Spinal cord (tissue), 10 donors: Measurements from ENCODE around the gene TOR1B. TPM values are rescaled to one million over a fixed set of nuclear protein-coding genes. Genes with fewer than 3 reads are reported as not detected.
A peak's percentile ranks its signal among the peaks of the same experiment; 100 is the strongest.
"Not testable (repeated sequence)": the region's sequence is repeated elsewhere in the genome, so short reads cannot be mapped to it uniquely, and the experiment has no call there.

Experiments
- DNase-seq, 6 donors: peaks; one replicate each; pipeline versions ENCODE4 v3.0.0 to v3.0.0-alpha.2; 2013 to 2015; ENCODE audit warnings: low spot score in 6 of 6, low read depth in 4 of 6
- H3K27ac ChIP-seq: one replicate; pipeline ENCODE4 v1.5.1; 2013; ENCODE audit warnings: low read depth, low read length, control low read depth
- H3K27me3 ChIP-seq: one replicate; pipeline ENCODE4 v1.6.1; 2013; ENCODE audit warnings: low read length; ENCODE audit not compliant: control insufficient read depth, insufficient read depth
- H3K36me3 ChIP-seq: one replicate; pipeline ENCODE4 v1.6.1; 2013; ENCODE audit warnings: low read length; ENCODE audit not compliant: control insufficient read depth, insufficient read depth
- H3K4me1 ChIP-seq: one replicate; pipeline ENCODE4 v1.6.1; 2013; ENCODE audit warnings: low read length; ENCODE audit not compliant: control insufficient read depth, insufficient read depth
- H3K4me3 ChIP-seq: one replicate; pipeline ENCODE4 v1.5.1; 2013; ENCODE audit warnings: low read depth, low read length, control low read depth
- H3K9me3 ChIP-seq: one replicate; pipeline ENCODE4 v1.6.1; 2013; ENCODE audit warnings: low read length; ENCODE audit not compliant: control insufficient read depth, insufficient read depth
- WGBS: methylation state at CpG from one replicate; pipeline ENCODE4 v1.1.5; 2013; ENCODE audit warnings: missing lambda C conversion rate; ENCODE audit not compliant: insufficient coverage; 5-methylcytosine and 5-hydroxymethylcytosine counted together
- polyA plus RNA-seq, 2 donors: library from polyadenylated mRNA; unstranded; fragments of 120-200 nt; gene quantifications; one replicate each; pipeline ENCODE4 v1.2.1, GENCODE V29; 2013; ENCODE audit not compliant: insufficient read length in 2 of 2
- total RNA-seq, 2 donors: library from RNA; depleted of rRNA in 1 of 2; stranded (reverse); fragments of 120-200 nt in 1 of 2; fragments of >200 nt in 1 of 2; gene quantifications; one replicate each; pipeline versions ENCODE4 v1.2.3 to v1.2.4, GENCODE V29; 2013 to 2014
- donor health status: healthy.

The TOR1B gene
- total and polyA plus RNA-seq, 4 donors = 25.6 to 35.4 (median 28.9) TPM

DNA sequence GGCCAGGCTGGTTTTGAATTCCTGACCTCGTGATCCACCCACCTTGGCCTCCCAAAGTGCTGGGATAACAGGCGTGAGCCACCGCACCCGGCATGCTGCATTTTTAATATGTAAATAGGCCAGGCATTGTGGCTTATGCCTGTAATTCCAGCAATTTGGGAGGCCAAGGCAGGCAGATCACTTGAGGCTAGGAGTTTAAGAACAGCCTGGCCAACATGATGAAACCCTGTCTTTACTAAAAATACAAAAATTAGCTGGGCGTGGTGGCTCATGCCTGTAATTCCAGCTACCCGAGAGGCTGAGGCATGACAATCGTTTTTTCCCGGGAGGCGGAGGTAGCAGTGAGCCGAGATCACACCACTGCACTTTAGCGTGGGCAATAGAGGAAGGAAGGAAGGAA lies 18.0 kb upstream of the TOR1B start:
- not testable (repeated sequence) for H3K36me3 ChIP-seq, DNase-seq, H3K27ac ChIP-seq, H3K4me3 ChIP-seq, H3K27me3 ChIP-seq, H3K4me1 ChIP-seq, H3K9me3 ChIP-seq
- WGBS = 77% methylated on average over 11 of the region's 11 CpGs

DNA sequence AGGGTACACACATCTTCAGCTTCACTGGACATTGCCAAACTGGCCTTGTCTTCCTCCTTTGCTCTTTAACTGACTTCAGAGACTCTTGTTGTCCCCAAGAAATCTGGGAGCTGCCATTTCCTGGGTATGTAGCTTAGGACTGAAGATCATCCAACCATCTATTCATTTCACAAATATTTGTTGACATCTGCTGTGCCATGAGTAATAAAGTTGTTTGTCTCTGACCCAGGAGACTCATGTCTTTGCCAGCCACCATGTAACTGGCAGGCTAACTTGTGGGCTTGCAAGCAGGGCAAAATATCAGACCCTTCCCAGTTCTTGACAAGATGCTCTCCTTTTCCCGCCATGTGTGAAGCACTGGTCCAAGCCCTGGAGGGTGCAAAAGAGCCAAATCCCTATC lies 17.1 kb upstream of the TOR1B start:
- WGBS = no CpG with 5 or more reads among the region's 1 CpG
- H3K27ac ChIP-seq = no peak overlapping the region

DNA sequence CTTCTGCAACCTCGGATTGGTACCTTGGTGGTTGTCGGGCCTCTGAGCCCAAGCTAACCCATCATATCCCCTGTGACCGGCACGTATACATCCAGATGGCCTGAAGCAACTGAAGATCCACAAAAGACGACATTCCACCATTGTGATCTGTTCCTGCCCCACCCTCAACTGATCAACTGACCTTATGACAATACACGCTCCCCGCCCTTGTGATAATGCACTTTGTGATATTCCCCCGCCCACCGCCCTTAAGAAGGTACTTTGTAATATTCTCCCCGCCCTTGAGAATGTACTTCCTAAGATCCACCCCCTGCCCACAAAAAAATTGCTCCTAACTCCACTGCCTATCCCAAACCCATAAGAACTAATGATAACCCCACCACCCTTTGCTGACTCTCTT lies 16.5 kb upstream of the TOR1B start:
- no peak overlapping the region for H3K4me3 ChIP-seq
- peaks cover 7% of the 10 kb centered on the region for H3K27me3 ChIP-seq
- peaks cover 3% of the 10 kb centered on the region for H3K4me1 ChIP-seq
- no peak for DNase-seq
- no peaks in the 10 kb centered on the region for H3K36me3 ChIP-seq
- H3K9me3 ChIP-seq = no peaks in the 10 kb centered on the region
- WGBS = 81% methylated on average over 10 of the region's 10 CpGs
- no peak overlapping the region for H3K27ac ChIP-seq

More for the DNA sequence above, 17.1 kb upstream of the TOR1B start:
- no peak overlapping the region for H3K4me3 ChIP-seq
- H3K36me3 ChIP-seq = no peaks in the 10 kb centered on the region
- H3K27me3 ChIP-seq = peaks cover 7% of the 10 kb centered on the region
- H3K4me1 ChIP-seq = peaks cover 3% of the 10 kb centered on the region
- no peaks in the 10 kb centered on the region for H3K9me3 ChIP-seq
- DNase-seq = no peak

GRCh38 chr9:129794549-129794948 lies 8.4 kb upstream of the TOR1B start:
- Histone ChIP-seq H3K36me3 (no peaks in the 10 kb centered on the region), H3K27me3 (no peaks in the 10 kb centered on the region), H3K4me3 (no peak overlapping the region), H3K27ac (no peak overlapping the region), H3K9me3 (no peaks in the 10 kb centered on the region), H3K4me1 (peaks cover 3% of the 10 kb centered on the region)
- no peak for DNase-seq
- 93% methylated on average over 8 of the region's 8 CpGs for WGBS

- not testable (repeated sequence) for H3K4me1 ChIP-seq, H3K27me3 ChIP-seq, H3K27ac ChIP-seq, H3K9me3 ChIP-seq, DNase-seq, H3K36me3 ChIP-seq, H3K4me3 ChIP-seq
- WGBS = 100% methylated on average over 1 of the region's 2 CpGs
Observed at GRCh38 chr9:129796029-129796428, 7.0 kb upstream of the TOR1B start.

DNA sequence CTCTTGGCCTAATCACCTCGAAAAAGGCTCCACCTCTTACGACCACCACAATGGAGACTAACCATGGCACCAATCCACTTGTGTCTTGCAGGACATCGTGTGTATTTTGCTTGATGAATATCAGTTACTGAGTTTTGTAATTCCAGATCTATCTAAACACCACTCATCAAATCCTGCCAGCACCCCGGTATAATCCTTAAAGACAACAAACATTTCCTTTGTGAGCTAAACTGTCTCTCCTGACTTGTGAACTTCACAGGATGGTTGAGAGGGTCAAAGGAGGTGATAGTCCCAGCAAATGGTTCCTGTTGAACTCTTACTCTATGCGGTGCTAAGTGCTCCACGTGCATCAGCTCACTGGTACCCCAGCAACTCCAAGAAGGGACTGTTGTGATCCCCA lies 4.0 kb upstream of the TOR1B start:
- Histone ChIP-seq H3K4me1 (peaks cover 6% of the 10 kb centered on the region), H3K4me3 (no peak overlapping the region), H3K27ac (no peak overlapping the region), H3K27me3 (no peaks in the 10 kb centered on the region), H3K36me3 (no peaks in the 10 kb centered on the region), H3K9me3 (no peaks in the 10 kb centered on the region)
- DNase-seq = no peak
- WGBS = 86% methylated on average over 2 of the region's 6 CpGs

DNA sequence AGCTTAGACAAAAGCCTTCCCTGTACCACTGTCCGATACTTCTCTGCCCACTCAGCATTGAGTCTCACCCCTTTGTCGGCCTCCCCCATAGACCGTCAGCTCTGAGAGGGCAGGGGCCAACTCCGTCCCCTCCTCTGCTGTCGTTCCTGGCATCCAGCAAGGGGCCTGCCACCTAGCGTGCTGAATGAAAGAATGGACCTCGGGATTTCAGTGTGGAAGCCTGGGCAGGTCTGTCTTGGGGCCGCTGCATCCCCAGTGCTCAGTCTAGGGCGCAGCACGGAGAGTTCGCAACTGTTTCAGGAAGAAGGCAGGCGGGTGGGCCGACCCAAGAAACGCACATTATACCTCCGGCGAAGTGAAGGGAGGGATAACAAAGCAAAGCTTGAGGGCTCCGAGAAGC lies 1.5 kb upstream of the TOR1B start:
- Histone ChIP-seq H3K27me3 (no peaks in the 10 kb centered on the region), H3K9me3 (no peaks in the 10 kb centered on the region), H3K27ac (no peak overlapping the region), H3K4me3 (no peak overlapping the region), H3K36me3 (peaks cover 16% of the 10 kb centered on the region), H3K4me1 (peaks cover 11% of the 10 kb centered on the region)
- WGBS = 72% methylated on average over 16 of the region's 17 CpGs
- no peak for DNase-seq

- DNase-seq = no peak
- 3% methylated on average over 13 of the region's 14 CpGs for WGBS
- H3K27ac ChIP-seq = no peak overlapping the region
Observed at GRCh38 chr9:129803676-129804060, 684 bp downstream of the TOR1B start.

GRCh38 chr9:129806061-129806460 lies 3.1 kb downstream of the TOR1B start:
- WGBS = 73% methylated on average over 3 of the region's 4 CpGs
- Histone ChIP-seq H3K36me3 (peaks cover 45% of the 10 kb centered on the region), H3K4me3 (no peak overlapping the region)

More at GRCh38 chr9:129803676-129804060, 684 bp downstream of the TOR1B start:
- Histone ChIP-seq H3K4me3 (peak overlapping the region; percentile 59), H3K27me3 (no peaks in the 10 kb centered on the region), H3K36me3 (peaks cover 28% of the 10 kb centered on the region), H3K4me1 (peaks cover 11% of the 10 kb centered on the region), H3K9me3 (no peaks in the 10 kb centered on the region)

GRCh38 chr9:129809346-129809745 lies 6.4 kb downstream of the TOR1B start:
- Histone ChIP-seq H3K36me3 (peaks cover 66% of the 10 kb centered on the region), H3K27me3 (no peaks in the 10 kb centered on the region), H3K27ac (no peak overlapping the region), H3K4me1 (peaks cover 10% of the 10 kb centered on the region), H3K9me3 (no peaks in the 10 kb centered on the region), H3K4me3 (no peak overlapping the region)
- DNase-seq = peak in 2 of 6 donors; percentile 7 to 33
- 60% methylated on average over 10 of the region's 11 CpGs for WGBS

More at GRCh38 chr9:129806061-129806460, 3.1 kb downstream of the TOR1B start:
- no peaks in the 10 kb centered on the region for H3K9me3 ChIP-seq
- peaks cover 20% of the 10 kb centered on the region for H3K4me1 ChIP-seq
- H3K27me3 ChIP-seq = no peaks in the 10 kb centered on the region
- DNase-seq = no peak
- no peak overlapping the region for H3K27ac ChIP-seq
